ENCODE data around the gene TNS3.

The TNS3 gene

GRCh38 chr7:47521011-47521795 is 60.7 kb downstream of the TNS3 start:
- Histone ChIP-seq H3K27ac (replicated peaks) (no peak overlapping the region), H3K27me3 (ENCODE audit: insufficient read depth, poor library complexity, severe bottlenecking) (no peaks in the 10 kb centered on the region), H3K4me3 (replicated peaks; ENCODE audit: insufficient read depth, low read length) (no peak overlapping the region)
- no peak for TF ChIP-seq POLR2AphosphoS5 (IDR thresholded peaks at IDR 0.05; ENCODE audit: low read depth)
- TF ChIP-seq GABPA (IDR thresholded peaks at IDR 0.05; ENCODE audit: low read depth) = no peak
- TF ChIP-seq SPI1 (IDR thresholded peaks at IDR 0.05; ENCODE audit: borderline replicate concordance, low read depth) = no peak
- TF ChIP-seq, protein P1, sequence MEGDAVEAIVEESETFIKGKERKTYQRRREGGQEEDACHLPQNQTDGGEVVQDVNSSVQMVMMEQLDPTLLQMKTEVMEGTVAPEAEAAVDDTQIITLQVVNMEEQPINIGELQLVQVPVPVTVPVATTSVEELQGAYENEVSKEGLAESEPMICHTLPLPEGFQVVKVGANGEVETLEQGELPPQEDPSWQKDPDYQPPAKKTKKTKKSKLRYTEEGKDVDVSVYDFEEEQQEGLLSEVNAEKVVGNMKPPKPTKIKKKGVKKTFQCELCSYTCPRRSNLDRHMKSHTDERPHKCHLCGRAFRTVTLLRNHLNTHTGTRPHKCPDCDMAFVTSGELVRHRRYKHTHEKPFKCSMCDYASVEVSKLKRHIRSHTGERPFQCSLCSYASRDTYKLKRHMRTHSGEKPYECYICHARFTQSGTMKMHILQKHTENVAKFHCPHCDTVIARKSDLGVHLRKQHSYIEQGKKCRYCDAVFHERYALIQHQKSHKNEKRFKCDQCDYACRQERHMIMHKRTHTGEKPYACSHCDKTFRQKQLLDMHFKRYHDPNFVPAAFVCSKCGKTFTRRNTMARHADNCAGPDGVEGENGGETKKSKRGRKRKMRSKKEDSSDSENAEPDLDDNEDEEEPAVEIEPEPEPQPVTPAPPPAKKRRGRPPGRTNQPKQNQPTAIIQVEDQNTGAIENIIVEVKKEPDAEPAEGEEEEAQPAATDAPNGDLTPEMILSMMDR (IDR thresholded peaks at IDR 0.05; ENCODE audit: insufficient read depth, low read length) = no peak
- TF ChIP-seq, protein P2, sequence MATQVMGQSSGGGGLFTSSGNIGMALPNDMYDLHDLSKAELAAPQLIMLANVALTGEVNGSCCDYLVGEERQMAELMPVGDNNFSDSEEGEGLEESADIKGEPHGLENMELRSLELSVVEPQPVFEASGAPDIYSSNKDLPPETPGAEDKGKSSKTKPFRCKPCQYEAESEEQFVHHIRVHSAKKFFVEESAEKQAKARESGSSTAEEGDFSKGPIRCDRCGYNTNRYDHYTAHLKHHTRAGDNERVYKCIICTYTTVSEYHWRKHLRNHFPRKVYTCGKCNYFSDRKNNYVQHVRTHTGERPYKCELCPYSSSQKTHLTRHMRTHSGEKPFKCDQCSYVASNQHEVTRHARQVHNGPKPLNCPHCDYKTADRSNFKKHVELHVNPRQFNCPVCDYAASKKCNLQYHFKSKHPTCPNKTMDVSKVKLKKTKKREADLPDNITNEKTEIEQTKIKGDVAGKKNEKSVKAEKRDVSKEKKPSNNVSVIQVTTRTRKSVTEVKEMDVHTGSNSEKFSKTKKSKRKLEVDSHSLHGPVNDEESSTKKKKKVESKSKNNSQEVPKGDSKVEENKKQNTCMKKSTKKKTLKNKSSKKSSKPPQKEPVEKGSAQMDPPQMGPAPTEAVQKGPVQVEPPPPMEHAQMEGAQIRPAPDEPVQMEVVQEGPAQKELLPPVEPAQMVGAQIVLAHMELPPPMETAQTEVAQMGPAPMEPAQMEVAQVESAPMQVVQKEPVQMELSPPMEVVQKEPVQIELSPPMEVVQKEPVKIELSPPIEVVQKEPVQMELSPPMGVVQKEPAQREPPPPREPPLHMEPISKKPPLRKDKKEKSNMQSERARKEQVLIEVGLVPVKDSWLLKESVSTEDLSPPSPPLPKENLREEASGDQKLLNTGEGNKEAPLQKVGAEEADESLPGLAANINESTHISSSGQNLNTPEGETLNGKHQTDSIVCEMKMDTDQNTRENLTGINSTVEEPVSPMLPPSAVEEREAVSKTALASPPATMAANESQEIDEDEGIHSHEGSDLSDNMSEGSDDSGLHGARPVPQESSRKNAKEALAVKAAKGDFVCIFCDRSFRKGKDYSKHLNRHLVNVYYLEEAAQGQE (IDR thresholded peaks at IDR 0.05; ENCODE audit: insufficient replicate concordance, low read depth) = no peak
- no peak for DNase-seq (ENCODE audit: low read depth in 1 of 2, low spot score in 1 of 2)

GRCh38 chr7:47520406-47520805 is 61.5 kb downstream of the TNS3 start:
- Histone ChIP-seq H3K27me3 (ENCODE audit: insufficient read depth, poor library complexity, severe bottlenecking) (no peaks in the 10 kb centered on the region), H3K27ac (replicated peaks) (no peak overlapping the region), H3K4me3 (replicated peaks; ENCODE audit: insufficient read depth, low read length) (no peak overlapping the region)
- TF ChIP-seq SPI1 (IDR thresholded peaks at IDR 0.05; ENCODE audit: borderline replicate concordance, low read depth) = no peak
- TF ChIP-seq, protein P2 (IDR thresholded peaks at IDR 0.05; ENCODE audit: insufficient replicate concordance, low read depth) = no peak
- no peak for DNase-seq (ENCODE audit: low read depth in 1 of 2, low spot score in 1 of 2)

DNA sequence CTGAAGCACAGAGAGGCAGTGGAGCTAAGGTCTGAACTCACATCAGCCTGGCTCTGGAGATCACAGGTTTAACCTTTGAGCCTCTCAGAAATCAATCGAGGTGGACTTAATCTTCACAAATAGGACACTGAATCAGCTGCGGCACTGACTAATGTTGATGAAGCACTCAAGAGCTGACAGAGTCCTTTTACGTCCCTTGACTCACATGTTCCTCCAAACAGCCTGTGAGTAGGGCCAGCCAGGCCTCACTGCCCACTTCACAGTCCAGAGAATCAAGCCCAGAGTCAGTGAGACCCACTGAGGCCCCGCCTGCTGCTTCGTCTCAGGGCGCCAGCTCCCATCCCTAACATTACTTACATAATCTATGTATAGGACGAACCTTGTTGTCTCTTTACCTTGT is 63.1 kb downstream of the TNS3 start:
- H3K4me3 ChIP-seq (replicated peaks; ENCODE audit: insufficient read depth, low read length) = no peak overlapping the region
- no peaks in the 10 kb centered on the region for H3K27me3 ChIP-seq (ENCODE audit: insufficient read depth, poor library complexity, severe bottlenecking)
- no peak for TF ChIP-seq POLR2AphosphoS5 (IDR thresholded peaks at IDR 0.05; ENCODE audit: low read depth)
- TF ChIP-seq, protein P1 (IDR thresholded peaks at IDR 0.05; ENCODE audit: insufficient read depth, low read length) = no peak
- no peak for DNase-seq (ENCODE audit: low read depth in 1 of 2, low spot score in 1 of 2)
- no peak overlapping the region for H3K27ac ChIP-seq (replicated peaks)

- no peaks in the 10 kb centered on the region for H3K27me3 ChIP-seq (ENCODE audit: insufficient read depth, poor library complexity, severe bottlenecking)
- H3K27ac ChIP-seq (replicated peaks) = no peak overlapping the region
- H3K4me3 ChIP-seq (replicated peaks; ENCODE audit: insufficient read depth, low read length) = no peak overlapping the region
- no peak for TF ChIP-seq POLR2AphosphoS5 (IDR thresholded peaks at IDR 0.05; ENCODE audit: low read depth)
- no peak for TF ChIP-seq SPI1 (IDR thresholded peaks at IDR 0.05; ENCODE audit: borderline replicate concordance, low read depth)
- TF ChIP-seq, protein P1 (IDR thresholded peaks at IDR 0.05; ENCODE audit: insufficient read depth, low read length) = no peak
- TF ChIP-seq GABPA (IDR thresholded peaks at IDR 0.05; ENCODE audit: low read depth) = no peak
- TF ChIP-seq, protein P2 (IDR thresholded peaks at IDR 0.05; ENCODE audit: insufficient replicate concordance, low read depth) = no peak
- no peak for DNase-seq (ENCODE audit: low read depth in 1 of 2, low spot score in 1 of 2)
Observed at GRCh38 chr7:47517821-47518480, 64.0 kb downstream of the TNS3 start.

Data from HL-60 (cell line).